HepG2 (cell line): Measurements from ENCODE around the gene MYADML2. TPM values are rescaled to one million over a fixed set of nuclear protein-coding genes. Genes with fewer than 3 reads are reported as not detected.

Experiments used
- HMG20A ChIP-seq: IDR thresholded peaks from 2 replicates; pipeline ENCODE4 v1.6.1; 2016; ENCODE audit warnings: borderline replicate concordance
- KDM6A ChIP-seq: IDR thresholded peaks from 2 replicates; pipeline ENCODE4 v1.6.1; 2016; ENCODE audit warnings: low read depth
- MED1 ChIP-seq: sonication (generic); formaldehyde crosslinking; IDR thresholded peaks from 2 replicates; pipeline ENCODE4 v1.4.0; 2020; ENCODE audit warnings: missing genetic modification reagents
- ZFP90 ChIP-seq: sonication (generic); formaldehyde crosslinking; IDR thresholded peaks from 2 replicates; pipeline ENCODE4 v1.8.0; 2022; ENCODE audit warnings: missing genetic modification reagents, mild to moderate bottlenecking, inconsistent platforms, borderline replicate concordance
- ZHX2 ChIP-seq, 2 experiments: sonication (generic) in 1 of 2; formaldehyde crosslinking in 1 of 2; IDR thresholded peaks; 2 replicates each; pipeline versions ENCODE4 v1.6.1 to v1.9.0; 2014 to 2022; ENCODE audit warnings: antibody characterized with exemption in 1 of 2, borderline replicate concordance in 1 of 2, inconsistent platforms in 1 of 2, low read depth in 1 of 2, missing genetic modification reagents in 1 of 2
- ZNF430 ChIP-seq: sonication (generic); formaldehyde crosslinking; IDR thresholded peaks from 2 replicates; pipeline ENCODE4 v1.9.0; 2021; ENCODE audit warnings: mild to moderate bottlenecking, missing genetic modification reagents
- ZNF761 ChIP-seq: sonication (generic); formaldehyde crosslinking; conservative IDR thresholded peaks from 2 replicates; pipeline ENCODE4 v1.4.0; 2020; ENCODE audit warnings: mild to moderate bottlenecking, missing genetic modification reagents
- ZNF878 ChIP-seq: sonication (generic); formaldehyde crosslinking; IDR thresholded peaks from 2 replicates; pipeline ENCODE4 v1.8.1; 2023; ENCODE audit warnings: mild to moderate bottlenecking, missing genetic modification reagents, moderate library complexity
- polyA plus RNA-seq, 8 experiments: library from polyadenylated mRNA; depleted of rRNA in 3 of 8; stranded (reverse) in 7 of 8; unstranded in 1 of 8; fragments of >200 nt; fragmentation: Illumina TruSeq in 4 of 8; extraction: Trizol in 4 of 8; gene quantifications; 2 replicates each; pipeline versions ENCODE4 v1.2.1 to v1.2.3, GENCODE V29; 2011 to 2016; ENCODE audit warnings: low read depth in 4 of 8, missing spikeins in 1 of 8, mixed read lengths in 1 of 8; ENCODE audit not compliant: insufficient read depth in 1 of 8
- total RNA-seq, 5 experiments: library from RNA; depleted of rRNA; stranded (reverse); fragments of >200 nt; fragmentation: Illumina TruSeq; extraction: Trizol; gene quantifications; 2 replicates each; pipeline ENCODE4 v1.2.3, GENCODE V29; 2016; ENCODE audit warnings: low read depth in 1 of 5
- TF ChIP-seq, protein P1 (sequence below): sonication (generic); formaldehyde crosslinking; IDR thresholded peaks from 2 replicates; pipeline ENCODE4 v1.4.0; 2020; ENCODE audit warnings: missing genetic modification reagents
- TF ChIP-seq, protein P2 (sequence below): sonication (generic); formaldehyde crosslinking; IDR thresholded peaks from 2 replicates; pipeline ENCODE4 v1.4.0; 2020; ENCODE audit warnings: missing genetic modification reagents, borderline replicate concordance
- TF ChIP-seq, protein P3 (sequence below): IDR thresholded peaks from 2 replicates; pipeline ENCODE4 v1.6.1; 2016; ENCODE audit warnings: low read depth, borderline replicate concordance
- TF ChIP-seq, protein P4 (sequence below): sonication (generic); formaldehyde crosslinking; IDR thresholded peaks from 2 replicates; pipeline ENCODE4 v1.5.0; 2020; ENCODE audit warnings: missing genetic modification reagents
- TF ChIP-seq, protein P5 (sequence below): sonication (generic); formaldehyde crosslinking; IDR thresholded peaks from 2 replicates; pipeline ENCODE4 v1.5.0; 2020; ENCODE audit warnings: missing genetic modification reagents
- TF ChIP-seq, protein P6 (sequence below): sonication (generic); formaldehyde crosslinking; IDR thresholded peaks from 2 replicates; pipeline ENCODE4 v1.4.0; 2020; ENCODE audit warnings: low read depth, mild to moderate bottlenecking, missing genetic modification reagents

The MYADML2 gene
- total and polyA plus RNA-seq, 2 of the 13 experiments (the other 11 are each of a cell fraction or from before 2014, with no cell fraction given): not detected

- 0 out of 2 replicates have a peak, but pooled peaks have one; percentile 22 for TF ChIP-seq ZHX2 (IDR thresholded peaks at IDR 0.05; ENCODE audit: low read depth)
- 0 out of 2 replicates have a peak, but pooled peaks have one; percentile 71 for TF ChIP-seq ZHX2 (CRISPR knock-in tag; IDR thresholded peaks at IDR 0.05; ENCODE audit: borderline replicate concordance)
- TF ChIP-seq, protein P1, sequence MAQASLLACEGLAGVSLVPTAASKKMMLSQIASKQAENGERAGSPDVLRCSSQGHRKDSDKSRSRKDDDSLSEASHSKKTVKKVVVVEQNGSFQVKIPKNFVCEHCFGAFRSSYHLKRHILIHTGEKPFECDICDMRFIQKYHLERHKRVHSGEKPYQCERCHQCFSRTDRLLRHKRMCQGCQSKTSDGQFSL (CRISPR knock-in tag): peak; percentile 99
- TF ChIP-seq ZNF878: peak; percentile 93
- TF ChIP-seq, protein P2, sequence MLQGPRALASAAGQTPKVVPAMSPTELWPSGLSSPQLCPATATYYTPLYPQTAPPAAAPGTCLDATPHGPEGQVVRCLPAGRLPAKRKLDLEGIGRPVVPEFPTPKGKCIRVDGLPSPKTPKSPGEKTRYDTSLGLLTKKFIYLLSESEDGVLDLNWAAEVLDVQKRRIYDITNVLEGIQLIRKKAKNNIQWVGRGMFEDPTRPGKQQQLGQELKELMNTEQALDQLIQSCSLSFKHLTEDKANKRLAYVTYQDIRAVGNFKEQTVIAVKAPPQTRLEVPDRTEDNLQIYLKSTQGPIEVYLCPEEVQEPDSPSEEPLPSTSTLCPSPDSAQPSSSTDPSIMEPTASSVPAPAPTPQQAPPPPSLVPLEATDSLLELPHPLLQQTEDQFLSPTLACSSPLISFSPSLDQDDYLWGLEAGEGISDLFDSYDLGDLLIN (CRISPR knock-in tag): peak; percentile 46; the same call in 1 of the 2 replicates
- TF ChIP-seq, protein P3, sequence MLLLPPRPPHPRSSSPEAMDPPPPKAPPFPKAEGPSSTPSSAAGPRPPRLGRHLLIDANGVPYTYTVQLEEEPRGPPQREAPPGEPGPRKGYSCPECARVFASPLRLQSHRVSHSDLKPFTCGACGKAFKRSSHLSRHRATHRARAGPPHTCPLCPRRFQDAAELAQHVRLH: no peak; the same call in 1 of the 2 replicates
- TF ChIP-seq, protein P4, sequence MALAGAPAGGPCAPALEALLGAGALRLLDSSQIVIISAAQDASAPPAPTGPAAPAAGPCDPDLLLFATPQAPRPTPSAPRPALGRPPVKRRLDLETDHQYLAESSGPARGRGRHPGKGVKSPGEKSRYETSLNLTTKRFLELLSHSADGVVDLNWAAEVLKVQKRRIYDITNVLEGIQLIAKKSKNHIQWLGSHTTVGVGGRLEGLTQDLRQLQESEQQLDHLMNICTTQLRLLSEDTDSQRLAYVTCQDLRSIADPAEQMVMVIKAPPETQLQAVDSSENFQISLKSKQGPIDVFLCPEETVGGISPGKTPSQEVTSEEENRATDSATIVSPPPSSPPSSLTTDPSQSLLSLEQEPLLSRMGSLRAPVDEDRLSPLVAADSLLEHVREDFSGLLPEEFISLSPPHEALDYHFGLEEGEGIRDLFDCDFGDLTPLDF: peak; percentile 80
- peak; percentile 61 for TF ChIP-seq ZFP90
- 0 out of 2 replicates have a peak, but pooled peaks have one; percentile 34 for TF ChIP-seq ZNF430 (CRISPR knock-in tag)
- TF ChIP-seq, protein P5, sequence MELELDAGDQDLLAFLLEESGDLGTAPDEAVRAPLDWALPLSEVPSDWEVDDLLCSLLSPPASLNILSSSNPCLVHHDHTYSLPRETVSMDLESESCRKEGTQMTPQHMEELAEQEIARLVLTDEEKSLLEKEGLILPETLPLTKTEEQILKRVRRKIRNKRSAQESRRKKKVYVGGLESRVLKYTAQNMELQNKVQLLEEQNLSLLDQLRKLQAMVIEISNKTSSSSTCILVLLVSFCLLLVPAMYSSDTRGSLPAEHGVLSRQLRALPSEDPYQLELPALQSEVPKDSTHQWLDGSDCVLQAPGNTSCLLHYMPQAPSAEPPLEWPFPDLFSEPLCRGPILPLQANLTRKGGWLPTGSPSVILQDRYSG (CRISPR knock-in tag): peak; percentile 52
- TF ChIP-seq HMG20A: peak; percentile 72; the same call in 1 of the 2 replicates
- peak; percentile 26 for TF ChIP-seq KDM6A (CRISPR knock-in tag)
- TF ChIP-seq MED1 (CRISPR knock-in tag): peak; percentile 93
- TF ChIP-seq ZNF761 (CRISPR knock-in tag): no peak
- TF ChIP-seq, protein P6, sequence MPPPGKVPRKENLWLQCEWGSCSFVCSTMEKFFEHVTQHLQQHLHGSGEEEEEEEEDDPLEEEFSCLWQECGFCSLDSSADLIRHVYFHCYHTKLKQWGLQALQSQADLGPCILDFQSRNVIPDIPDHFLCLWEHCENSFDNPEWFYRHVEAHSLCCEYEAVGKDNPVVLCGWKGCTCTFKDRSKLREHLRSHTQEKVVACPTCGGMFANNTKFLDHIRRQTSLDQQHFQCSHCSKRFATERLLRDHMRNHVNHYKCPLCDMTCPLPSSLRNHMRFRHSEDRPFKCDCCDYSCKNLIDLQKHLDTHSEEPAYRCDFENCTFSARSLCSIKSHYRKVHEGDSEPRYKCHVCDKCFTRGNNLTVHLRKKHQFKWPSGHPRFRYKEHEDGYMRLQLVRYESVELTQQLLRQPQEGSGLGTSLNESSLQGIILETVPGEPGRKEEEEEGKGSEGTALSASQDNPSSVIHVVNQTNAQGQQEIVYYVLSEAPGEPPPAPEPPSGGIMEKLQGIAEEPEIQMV: peak; percentile 25; the same call in 1 of the 2 replicates
Observed at GRCh38 chr17:81994593-81995462, 47.8 kb upstream of the MYADML2 start (continued).
